HepG2 (cell line): Measurements from ENCODE around the gene EXOSC7. TPM values are rescaled to one million over a fixed set of nuclear protein-coding genes. Genes with fewer than 3 reads are reported as not detected.

Experiments used
- EED ChIP-seq: sonication (generic); formaldehyde crosslinking; IDR thresholded peaks from 2 replicates; pipeline ENCODE4 v1.5.0; 2020; ENCODE audit warnings: mild to moderate bottlenecking, missing genetic modification reagents
- EP300 ChIP-seq, 3 experiments: sonication (generic) in 1 of 3; formaldehyde crosslinking in 1 of 3; IDR thresholded peaks; 2 replicates each; pipeline versions ENCODE4 v1.5.1 to v1.6.1; 2011 to 2020; ENCODE audit warnings: low read depth in 2 of 3, low read length in 2 of 3, borderline replicate concordance in 1 of 3, improper control_type of control experiment in 1 of 3, mild to moderate bottlenecking in 1 of 3, missing genetic modification reagents in 1 of 3, moderate library complexity in 1 of 3
- GATA4 ChIP-seq: sonication (generic); IDR thresholded peaks from 2 replicates; pipeline ENCODE4 v1.6.1; 2016; ENCODE audit warnings: antibody characterized with exemption, low read depth, borderline replicate concordance
- HOXA9 ChIP-seq: sonication (generic); formaldehyde crosslinking; IDR thresholded peaks from 2 replicates; pipeline ENCODE4 v1.8.1; 2022; ENCODE audit warnings: missing genetic modification reagents, mild to moderate bottlenecking, moderate library complexity, borderline replicate concordance
- IRF2 ChIP-seq: IDR thresholded peaks from 2 replicates; pipeline ENCODE4 v1.6.1; 2018; ENCODE audit warnings: missing genetic modification reagents, missing compliant biosample characterization
- IRX3 ChIP-seq: sonication (generic); formaldehyde crosslinking; IDR thresholded peaks from 2 replicates; pipeline ENCODE4 v1.8.1; 2023; ENCODE audit warnings: mild to moderate bottlenecking, low read depth, missing genetic modification reagents, borderline replicate concordance
- KLF16 ChIP-seq, 2 experiments: sonication (generic) in 1 of 2; formaldehyde crosslinking in 1 of 2; IDR thresholded peaks; 2 replicates each; pipeline versions ENCODE4 v1.6.1 to v1.8.0; 2016 to 2023; ENCODE audit warnings: missing genetic modification reagents in 2 of 2, missing compliant biosample characterization in 1 of 2
- POLR2AphosphoS5 ChIP-seq: IDR thresholded peaks from 2 replicates; pipeline ENCODE4 v1.6.1; 2012; ENCODE audit warnings: low read depth, low read length
- RARG ChIP-seq: sonication (generic); formaldehyde crosslinking; IDR thresholded peaks from 2 replicates; pipeline ENCODE4 v1.4.0; 2020; ENCODE audit warnings: low read depth, mild to moderate bottlenecking, missing genetic modification reagents
- SAFB2 ChIP-seq: sonication (generic); formaldehyde crosslinking; IDR thresholded peaks from 2 replicates; pipeline ENCODE4 v1.5.1; 2020; ENCODE audit warnings: missing genetic modification reagents, low read depth, mild to moderate bottlenecking, borderline replicate concordance
- SATB2 ChIP-seq: sonication (generic); formaldehyde crosslinking; IDR thresholded peaks from 2 replicates; pipeline ENCODE4 v1.5.0; 2020; ENCODE audit warnings: missing genetic modification reagents
- SMYD3 ChIP-seq: sonication (generic); formaldehyde crosslinking; IDR thresholded peaks from 2 replicates; pipeline ENCODE4 v1.8.1; 2023; ENCODE audit warnings: mild to moderate bottlenecking, missing genetic modification reagents
- YEATS4 ChIP-seq: sonication (generic); formaldehyde crosslinking; IDR thresholded peaks from 2 replicates; pipeline ENCODE4 v1.4.0; 2020; ENCODE audit warnings: missing genetic modification reagents, borderline replicate concordance
- ZBTB21 ChIP-seq: sonication (generic); formaldehyde crosslinking; IDR thresholded peaks from 2 replicates; pipeline ENCODE4 v1.4.0; 2020; ENCODE audit warnings: missing genetic modification reagents
- ZNF432 ChIP-seq: sonication (generic); formaldehyde crosslinking; IDR thresholded peaks from 2 replicates; pipeline ENCODE4 v1.5.0; 2020; ENCODE audit warnings: missing genetic modification reagents, mild to moderate bottlenecking, borderline replicate concordance
- ZNF570 ChIP-seq: sonication (generic); formaldehyde crosslinking; IDR thresholded peaks from 2 replicates; pipeline ENCODE4 v1.4.0; 2020; ENCODE audit warnings: mild to moderate bottlenecking, missing genetic modification reagents, borderline replicate concordance
- ZNF615 ChIP-seq: sonication (generic); formaldehyde crosslinking; IDR thresholded peaks from 2 replicates; pipeline ENCODE4 v1.5.0; 2020; ENCODE audit warnings: mild to moderate bottlenecking, missing genetic modification reagents, borderline replicate concordance
- ZNF850 ChIP-seq: sonication (generic); formaldehyde crosslinking; conservative IDR thresholded peaks from 2 replicates; pipeline ENCODE4 v1.9.0; 2021; ENCODE audit warnings: mild to moderate bottlenecking, missing genetic modification reagents
- polyA plus RNA-seq, 8 experiments: library from polyadenylated mRNA; depleted of rRNA in 3 of 8; stranded (reverse) in 7 of 8; unstranded in 1 of 8; fragments of >200 nt; fragmentation: Illumina TruSeq in 4 of 8; extraction: Trizol in 4 of 8; gene quantifications; 2 replicates each; pipeline versions ENCODE4 v1.2.1 to v1.2.3, GENCODE V29; 2011 to 2016; ENCODE audit warnings: low read depth in 4 of 8, missing spikeins in 1 of 8, mixed read lengths in 1 of 8; ENCODE audit not compliant: insufficient read depth in 1 of 8
- total RNA-seq, 5 experiments: library from RNA; depleted of rRNA; stranded (reverse); fragments of >200 nt; fragmentation: Illumina TruSeq; extraction: Trizol; gene quantifications; 2 replicates each; pipeline ENCODE4 v1.2.3, GENCODE V29; 2016; ENCODE audit warnings: low read depth in 1 of 5
- TF ChIP-seq, protein P1 (sequence below): sonication (generic); formaldehyde crosslinking; IDR thresholded peaks from 2 replicates; pipeline ENCODE4 v1.8.0; 2022; ENCODE audit warnings: mild to moderate bottlenecking, missing genetic modification reagents, moderate library complexity
- TF ChIP-seq, protein P2 (sequence below): sonication (generic); formaldehyde crosslinking; IDR thresholded peaks from 2 replicates; pipeline ENCODE4 v1.4.0; 2020; ENCODE audit warnings: low read depth, missing genetic modification reagents
- TF ChIP-seq, protein P3 (sequence below): sonication (generic); formaldehyde crosslinking; conservative IDR thresholded peaks from 2 replicates; pipeline ENCODE4 v1.8.0; 2022; ENCODE audit warnings: low read depth, missing genetic modification reagents

EXOSC7 gene
- total and polyA plus RNA-seq, 2 of the 13 experiments (the other 11 are each of a cell fraction or from before 2014, with no cell fraction given) = 68.3 to 74.7 TPM

DNA sequence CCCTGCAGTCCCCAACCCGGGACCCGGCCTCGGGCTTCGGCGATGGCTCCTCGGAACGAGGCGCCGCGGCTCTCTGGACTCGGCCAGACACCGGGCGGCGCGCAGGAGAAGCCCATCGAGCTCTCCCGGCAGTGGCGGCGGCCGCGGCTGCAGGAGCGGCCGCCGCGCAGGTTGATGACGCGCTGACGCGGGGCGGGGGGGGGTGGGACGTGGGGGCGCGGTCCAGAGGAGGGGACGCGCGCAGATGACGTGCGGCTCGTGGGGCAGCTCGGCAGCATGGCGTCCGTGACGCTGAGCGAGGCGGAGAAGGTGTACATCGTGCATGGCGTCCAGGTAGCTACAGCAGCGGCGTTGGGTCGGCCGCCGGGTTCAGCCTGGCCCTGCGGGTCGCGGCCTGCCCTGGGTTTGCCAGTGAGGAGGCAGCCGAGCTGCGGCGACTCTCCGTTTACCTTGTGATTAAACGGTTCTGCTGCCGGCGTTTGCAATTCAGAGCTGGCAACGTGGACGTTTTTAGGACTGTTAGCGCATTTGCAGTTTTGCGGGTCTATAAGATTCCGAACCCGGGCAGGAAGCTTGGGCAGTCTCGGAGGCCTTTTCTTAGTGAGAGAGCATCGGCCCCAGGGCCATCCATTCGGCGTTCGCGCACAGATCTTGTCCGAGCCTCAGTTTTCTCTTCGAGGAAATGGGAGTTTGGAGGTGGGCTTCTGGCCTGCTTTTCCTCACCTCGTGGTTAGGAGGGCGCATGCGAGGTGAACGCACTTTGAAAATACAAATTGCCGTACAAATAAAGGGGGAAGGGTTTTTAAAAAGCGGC, at the start of gene EXOSC7, which contains the start of gene ZDHHC3 (continued):
- TF ChIP-seq ZBTB21 (CRISPR knock-in tag) (no peak), POLR2AphosphoS5 (peak; percentile 82; the same call in 1 of the 2 replicates), EP300 (IDR thresholded peaks at IDR 0.05; ENCODE audit: low read depth in 2 of 2, low read length in 2 of 2) (no peak), EP300 (CRISPR knock-in tag; IDR thresholded peaks at IDR 0.05; ENCODE audit: borderline replicate concordance) (peak; percentile 24; the same call in 1 of the 2 replicates), ZNF850 (CRISPR knock-in tag) (no peak), ZNF570 (CRISPR knock-in tag) (no peak), SMYD3 (CRISPR knock-in tag) (no peak), IRF2 (CRISPR knock-in tag) (peak; percentile 76; the same call in 1 of the 2 replicates), YEATS4 (CRISPR knock-in tag) (peak; percentile 91), HOXA9 (CRISPR knock-in tag) (no peak; the same call in 1 of the 2 replicates), GATA4 (no peak), RARG (CRISPR knock-in tag) (no peak), SAFB2 (no peak), EED (CRISPR knock-in tag) (no peak), KLF16 (CRISPR knock-in tag; IDR thresholded peaks at IDR 0.05) (peak in 1 of 2 experiments; percentile 91; a peak in 2 of 4 replicates), ZNF615 (CRISPR knock-in tag) (no peak; the same call in 1 of the 2 replicates), IRX3 (CRISPR knock-in tag) (peak; percentile 10; the same call in 1 of the 2 replicates), ZNF432 (CRISPR knock-in tag) (no peak), SATB2 (CRISPR knock-in tag) (peak; percentile 37; the same call in 1 of the 2 replicates)
- TF ChIP-seq, protein P1, sequence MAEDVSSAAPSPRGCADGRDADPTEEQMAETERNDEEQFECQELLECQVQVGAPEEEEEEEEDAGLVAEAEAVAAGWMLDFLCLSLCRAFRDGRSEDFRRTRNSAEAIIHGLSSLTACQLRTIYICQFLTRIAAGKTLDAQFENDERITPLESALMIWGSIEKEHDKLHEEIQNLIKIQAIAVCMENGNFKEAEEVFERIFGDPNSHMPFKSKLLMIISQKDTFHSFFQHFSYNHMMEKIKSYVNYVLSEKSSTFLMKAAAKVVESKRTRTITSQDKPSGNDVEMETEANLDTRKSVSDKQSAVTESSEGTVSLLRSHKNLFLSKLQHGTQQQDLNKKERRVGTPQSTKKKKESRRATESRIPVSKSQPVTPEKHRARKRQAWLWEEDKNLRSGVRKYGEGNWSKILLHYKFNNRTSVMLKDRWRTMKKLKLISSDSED (CRISPR knock-in tag) = 0 out of 2 replicates have a peak, but pooled peaks have one; percentile 61
- TF ChIP-seq, protein P2, sequence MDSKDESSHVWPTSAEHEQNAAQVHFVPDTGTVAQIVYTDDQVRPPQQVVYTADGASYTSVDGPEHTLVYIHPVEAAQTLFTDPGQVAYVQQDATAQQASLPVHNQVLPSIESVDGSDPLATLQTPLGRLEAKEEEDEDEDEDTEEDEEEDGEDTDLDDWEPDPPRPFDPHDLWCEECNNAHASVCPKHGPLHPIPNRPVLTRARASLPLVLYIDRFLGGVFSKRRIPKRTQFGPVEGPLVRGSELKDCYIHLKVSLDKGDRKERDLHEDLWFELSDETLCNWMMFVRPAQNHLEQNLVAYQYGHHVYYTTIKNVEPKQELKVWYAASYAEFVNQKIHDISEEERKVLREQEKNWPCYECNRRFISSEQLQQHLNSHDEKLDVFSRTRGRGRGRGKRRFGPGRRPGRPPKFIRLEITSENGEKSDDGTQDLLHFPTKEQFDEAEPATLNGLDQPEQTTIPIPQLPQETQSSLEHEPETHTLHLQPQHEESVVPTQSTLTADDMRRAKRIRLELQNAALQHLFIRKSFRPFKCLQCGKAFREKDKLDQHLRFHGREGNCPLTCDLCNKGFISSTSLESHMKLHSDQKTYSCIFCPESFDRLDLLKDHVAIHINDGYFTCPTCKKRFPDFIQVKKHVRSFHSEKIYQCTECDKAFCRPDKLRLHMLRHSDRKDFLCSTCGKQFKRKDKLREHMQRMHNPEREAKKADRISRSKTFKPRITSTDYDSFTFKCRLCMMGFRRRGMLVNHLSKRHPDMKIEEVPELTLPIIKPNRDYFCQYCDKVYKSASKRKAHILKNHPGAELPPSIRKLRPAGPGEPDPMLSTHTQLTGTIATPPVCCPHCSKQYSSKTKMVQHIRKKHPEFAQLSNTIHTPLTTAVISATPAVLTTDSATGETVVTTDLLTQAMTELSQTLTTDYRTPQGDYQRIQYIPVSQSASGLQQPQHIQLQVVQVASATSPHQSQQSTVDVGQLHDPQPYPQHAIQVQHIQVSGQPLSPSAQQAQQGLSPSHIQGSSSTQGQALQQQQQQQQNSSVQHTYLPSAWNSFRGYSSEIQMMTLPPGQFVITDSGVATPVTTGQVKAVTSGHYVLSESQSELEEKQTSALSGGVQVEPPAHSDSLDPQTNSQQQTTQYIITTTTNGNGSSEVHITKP (CRISPR knock-in tag) = no peak
- TF ChIP-seq, protein P3, sequence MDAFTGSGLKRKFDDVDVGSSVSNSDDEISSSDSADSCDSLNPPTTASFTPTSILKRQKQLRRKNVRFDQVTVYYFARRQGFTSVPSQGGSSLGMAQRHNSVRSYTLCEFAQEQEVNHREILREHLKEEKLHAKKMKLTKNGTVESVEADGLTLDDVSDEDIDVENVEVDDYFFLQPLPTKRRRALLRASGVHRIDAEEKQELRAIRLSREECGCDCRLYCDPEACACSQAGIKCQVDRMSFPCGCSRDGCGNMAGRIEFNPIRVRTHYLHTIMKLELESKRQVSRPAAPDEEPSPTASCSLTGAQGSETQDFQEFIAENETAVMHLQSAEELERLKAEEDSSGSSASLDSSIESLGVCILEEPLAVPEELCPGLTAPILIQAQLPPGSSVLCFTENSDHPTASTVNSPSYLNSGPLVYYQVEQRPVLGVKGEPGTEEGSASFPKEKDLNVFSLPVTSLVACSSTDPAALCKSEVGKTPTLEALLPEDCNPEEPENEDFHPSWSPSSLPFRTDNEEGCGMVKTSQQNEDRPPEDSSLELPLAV = no peak
